Measurements from ENCODE around the gene EGFR. TPM values are rescaled to one million over a fixed set of nuclear protein-coding genes. Genes with fewer than 3 reads are reported as not detected.
A peak's percentile ranks its signal among the peaks of the same experiment; 100 is the strongest.

EGFR gene
- total RNA-seq, 2 donors from 2014 or later: 57.8 to 63.4 TPM

DNA sequence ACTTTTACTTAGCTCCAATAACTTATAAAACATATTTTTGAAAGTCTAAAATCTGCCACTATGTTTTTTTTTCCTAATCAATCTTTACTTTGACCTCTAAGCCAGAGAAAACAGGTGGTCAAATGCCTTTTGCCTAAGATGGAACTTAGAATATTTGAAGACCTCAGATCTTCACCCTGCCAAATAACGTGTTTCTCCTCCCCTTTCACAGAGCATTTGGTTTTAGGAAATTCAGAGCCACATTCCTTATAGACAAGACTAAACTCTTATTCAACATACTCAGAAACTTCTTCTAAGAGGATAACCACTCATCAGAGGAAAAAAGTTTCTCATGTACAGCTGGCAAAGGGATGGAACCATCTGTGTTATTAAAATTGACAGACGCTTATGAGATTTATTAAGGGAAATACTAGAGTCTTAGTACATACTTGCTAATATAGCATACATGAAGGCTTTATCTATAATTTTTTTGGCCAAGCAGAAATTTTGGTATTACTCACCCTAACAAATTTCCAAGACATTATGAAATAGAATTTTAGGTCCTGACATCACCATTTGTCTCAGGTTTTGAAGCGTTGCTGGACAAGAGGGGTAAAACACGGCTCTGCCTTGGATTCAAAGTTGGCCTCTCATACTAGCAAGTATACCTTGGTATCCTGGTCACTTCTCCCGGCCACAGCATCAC is 2.6 kb upstream of the EGFR start:
- DNase-seq: no peak
- H3K9ac ChIP-seq (ENCODE audit: low read depth in 2 of 2, low read length in 2 of 2): no peak overlapping the region
- no peaks in the 10 kb centered on the region for H3K4me1 ChIP-seq
- H3K27ac ChIP-seq: no peak overlapping the region
- H3K36me3 ChIP-seq: no peaks in the 10 kb centered on the region
- H3K9me3 ChIP-seq: no peaks in the 10 kb centered on the region
- TF ChIP-seq CTCF (IDR thresholded peaks at IDR 0.05): no peak
- H3K27me3 ChIP-seq: no peaks in the 10 kb centered on the region
- intact Hi-C loops (cut with DNase I): no loop called here
- no peak overlapping the region for H3K4me3 ChIP-seq

- H3K9ac ChIP-seq (ENCODE audit: low read depth in 2 of 2, low read length in 2 of 2): no peak overlapping the region
- no peak for TF ChIP-seq CTCF (IDR thresholded peaks at IDR 0.05)
- H3K4me3 ChIP-seq: no peak overlapping the region
- H3K4me1 ChIP-seq: no peaks in the 10 kb centered on the region
- no peaks in the 10 kb centered on the region for H3K27me3 ChIP-seq
- H3K36me3 ChIP-seq: no peaks in the 10 kb centered on the region
- H3K9me3 ChIP-seq: no peaks in the 10 kb centered on the region
- no peak for DNase-seq
- H3K27ac ChIP-seq: no peak overlapping the region
- intact Hi-C loops (cut with DNase I): no loop called here
Observed at GRCh38 chr7:55016746-55017090, 2.1 kb upstream of the EGFR start.

- H3K9ac ChIP-seq (ENCODE audit: low read depth in 2 of 2, low read length in 2 of 2): peak overlapping the region in 1 of 2 donors; percentile 95
- no peaks in the 10 kb centered on the region for H3K9me3 ChIP-seq
- H3K27me3 ChIP-seq: no peaks in the 10 kb centered on the region
- H3K27ac ChIP-seq: no peak overlapping the region
- H3K36me3 ChIP-seq: no peaks in the 10 kb centered on the region
- H3K4me3 ChIP-seq: no peak overlapping the region
- DNase-seq: no peak
- TF ChIP-seq CTCF (IDR thresholded peaks at IDR 0.05): no peak
- H3K4me1 ChIP-seq: no peaks in the 10 kb centered on the region
- intact Hi-C loops (cut with DNase I): no loop called here
Observed at GRCh38 chr7:55017841-55018240, 976 bp upstream of the EGFR start.

DNA sequence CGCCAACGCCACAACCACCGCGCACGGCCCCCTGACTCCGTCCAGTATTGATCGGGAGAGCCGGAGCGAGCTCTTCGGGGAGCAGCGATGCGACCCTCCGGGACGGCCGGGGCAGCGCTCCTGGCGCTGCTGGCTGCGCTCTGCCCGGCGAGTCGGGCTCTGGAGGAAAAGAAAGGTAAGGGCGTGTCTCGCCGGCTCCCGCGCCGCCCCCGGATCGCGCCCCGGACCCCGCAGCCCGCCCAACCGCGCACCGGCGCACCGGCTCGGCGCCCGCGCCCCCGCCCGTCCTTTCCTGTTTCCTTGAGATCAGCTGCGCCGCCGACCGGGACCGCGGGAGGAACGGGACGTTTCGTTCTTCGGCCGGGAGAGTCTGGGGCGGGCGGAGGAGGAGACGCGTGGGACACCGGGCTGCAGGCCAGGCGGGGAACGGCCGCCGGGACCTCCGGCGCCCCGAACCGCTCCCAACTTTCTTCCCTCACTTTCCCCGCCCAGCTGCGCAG is 424 bp downstream of the EGFR start:
- intact Hi-C loops (cut with DNase I): no loop called here
- Histone ChIP-seq H3K4me3 (peak overlapping the region; percentile 73), H3K27ac (peak overlapping the region; percentile 82), H3K36me3 (no peaks in the 10 kb centered on the region), H3K9ac (ENCODE audit: low read depth in 2 of 2, low read length in 2 of 2) (peak overlapping the region; percentile 81 to 95), H3K4me1 (no peaks in the 10 kb centered on the region), H3K27me3 (no peaks in the 10 kb centered on the region), H3K9me3 (no peaks in the 10 kb centered on the region)
- TF ChIP-seq CTCF (IDR thresholded peaks at IDR 0.05): no peak
- peak; percentile 64 for DNase-seq

DNA sequence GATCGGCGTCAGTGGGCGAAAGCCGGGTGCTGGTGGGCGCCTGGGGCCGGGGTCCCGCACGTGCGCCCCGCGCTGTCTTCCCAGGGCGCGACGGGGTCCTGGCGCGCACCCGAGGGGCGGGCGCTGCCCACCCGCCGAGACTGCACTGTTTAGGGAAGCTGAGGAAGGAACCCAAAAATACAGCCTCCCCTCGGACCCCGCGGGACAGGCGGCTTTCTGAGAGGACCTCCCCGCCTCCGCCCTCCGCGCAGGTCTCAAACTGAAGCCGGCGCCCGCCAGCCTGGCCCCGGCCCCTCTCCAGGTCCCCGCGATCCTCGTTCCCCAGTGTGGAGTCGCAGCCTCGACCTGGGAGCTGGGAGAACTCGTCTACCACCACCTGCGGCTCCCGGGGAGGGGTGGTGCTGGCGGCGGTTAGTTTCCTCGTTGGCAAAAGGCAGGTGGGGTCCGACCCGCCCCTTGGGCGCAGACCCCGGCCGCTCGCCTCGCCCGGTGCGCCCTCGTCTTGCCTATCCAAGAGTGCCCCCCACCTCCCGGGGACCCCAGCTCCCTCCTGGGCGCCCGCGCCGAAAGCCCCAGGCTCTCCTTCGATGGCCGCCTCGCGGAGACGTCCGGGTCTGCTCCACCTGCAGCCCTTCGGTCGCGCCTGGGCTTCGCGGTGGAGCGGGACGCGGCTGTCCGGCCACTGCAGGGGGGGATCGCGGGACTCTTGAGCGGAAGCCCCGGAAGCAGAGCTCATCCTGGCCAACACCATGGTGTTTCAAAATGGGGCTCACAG is 1.1 kb downstream of the EGFR start:
- H3K36me3 ChIP-seq: no peaks in the 10 kb centered on the region
- no peaks in the 10 kb centered on the region for H3K27me3 ChIP-seq
- no peaks in the 10 kb centered on the region for H3K4me1 ChIP-seq
- DNase-seq: peak; percentile 54
- H3K4me3 ChIP-seq: peak overlapping the region; percentile 73
- peak overlapping the region; percentile 82 for H3K27ac ChIP-seq
- peak overlapping the region; percentile 81 to 95 for H3K9ac ChIP-seq (ENCODE audit: low read depth in 2 of 2, low read length in 2 of 2)
- H3K9me3 ChIP-seq: no peaks in the 10 kb centered on the region
- intact Hi-C loops (cut with DNase I): loop anchor here (10.0 kb wide), 2 partner anchors 115 to 235 kb away; no protein-coding TSS in a partner anchor
- TF ChIP-seq CTCF (IDR thresholded peaks at IDR 0.05): no peak
